Ishikawa (cell line): ENCODE data around the gene TSHB.

Experiments used
- CREB1 ChIP-seq: IDR thresholded peaks from 2 replicates; pipeline ENCODE4 v1.6.1; 2012; ENCODE audit warnings: low read depth
- EGR1 ChIP-seq: IDR thresholded peaks from 2 replicates; pipeline ENCODE4 v1.6.1; 2012
- EP300 ChIP-seq: IDR thresholded peaks from 2 replicates; pipeline ENCODE4 v1.6.1; 2012; ENCODE audit warnings: borderline replicate concordance
- FOXM1 ChIP-seq: IDR thresholded peaks from 2 replicates; pipeline ENCODE4 v1.6.1; 2012; ENCODE audit warnings: low read depth, borderline replicate concordance
- MAX ChIP-seq: IDR thresholded peaks from 2 replicates; pipeline ENCODE4 v1.6.1; 2012
- NFIC ChIP-seq: IDR thresholded peaks from 2 replicates; pipeline ENCODE4 v1.6.1; 2012
- USF1 ChIP-seq: IDR thresholded peaks from 2 replicates; pipeline ENCODE4 v1.6.1; 2012
- YY1 ChIP-seq: IDR thresholded peaks from 2 replicates; pipeline ENCODE4 v1.6.1; 2012; ENCODE audit warnings: low read depth
- TF ChIP-seq, protein P1 (sequence below): IDR thresholded peaks from 2 replicates; pipeline ENCODE4 v1.6.1; 2012; ENCODE audit warnings: low read depth, mild to moderate bottlenecking

DNA sequence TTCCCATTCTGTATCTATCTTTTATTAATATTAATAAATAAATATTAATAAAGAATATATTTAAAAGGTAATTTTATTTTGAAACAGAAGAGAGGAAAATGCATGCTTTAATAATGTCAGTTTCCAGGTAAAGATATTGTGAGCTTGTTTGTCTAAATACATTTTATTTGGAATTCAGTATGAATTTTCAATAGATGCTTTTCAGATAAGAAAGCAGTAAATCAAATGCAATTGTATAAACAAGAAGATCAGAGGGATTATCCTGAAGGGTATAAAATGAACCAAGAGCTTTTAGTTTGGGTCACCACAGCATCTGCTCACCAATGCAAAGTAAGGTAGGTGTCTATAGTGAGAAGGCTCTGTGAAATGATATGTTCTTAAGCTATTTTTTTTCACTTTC, at the start of gene TSHB:
- TF ChIP-seq MAX = no peak
- no peak for TF ChIP-seq CREB1
- TF ChIP-seq, protein P1, sequence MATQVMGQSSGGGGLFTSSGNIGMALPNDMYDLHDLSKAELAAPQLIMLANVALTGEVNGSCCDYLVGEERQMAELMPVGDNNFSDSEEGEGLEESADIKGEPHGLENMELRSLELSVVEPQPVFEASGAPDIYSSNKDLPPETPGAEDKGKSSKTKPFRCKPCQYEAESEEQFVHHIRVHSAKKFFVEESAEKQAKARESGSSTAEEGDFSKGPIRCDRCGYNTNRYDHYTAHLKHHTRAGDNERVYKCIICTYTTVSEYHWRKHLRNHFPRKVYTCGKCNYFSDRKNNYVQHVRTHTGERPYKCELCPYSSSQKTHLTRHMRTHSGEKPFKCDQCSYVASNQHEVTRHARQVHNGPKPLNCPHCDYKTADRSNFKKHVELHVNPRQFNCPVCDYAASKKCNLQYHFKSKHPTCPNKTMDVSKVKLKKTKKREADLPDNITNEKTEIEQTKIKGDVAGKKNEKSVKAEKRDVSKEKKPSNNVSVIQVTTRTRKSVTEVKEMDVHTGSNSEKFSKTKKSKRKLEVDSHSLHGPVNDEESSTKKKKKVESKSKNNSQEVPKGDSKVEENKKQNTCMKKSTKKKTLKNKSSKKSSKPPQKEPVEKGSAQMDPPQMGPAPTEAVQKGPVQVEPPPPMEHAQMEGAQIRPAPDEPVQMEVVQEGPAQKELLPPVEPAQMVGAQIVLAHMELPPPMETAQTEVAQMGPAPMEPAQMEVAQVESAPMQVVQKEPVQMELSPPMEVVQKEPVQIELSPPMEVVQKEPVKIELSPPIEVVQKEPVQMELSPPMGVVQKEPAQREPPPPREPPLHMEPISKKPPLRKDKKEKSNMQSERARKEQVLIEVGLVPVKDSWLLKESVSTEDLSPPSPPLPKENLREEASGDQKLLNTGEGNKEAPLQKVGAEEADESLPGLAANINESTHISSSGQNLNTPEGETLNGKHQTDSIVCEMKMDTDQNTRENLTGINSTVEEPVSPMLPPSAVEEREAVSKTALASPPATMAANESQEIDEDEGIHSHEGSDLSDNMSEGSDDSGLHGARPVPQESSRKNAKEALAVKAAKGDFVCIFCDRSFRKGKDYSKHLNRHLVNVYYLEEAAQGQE = no peak
- no peak for TF ChIP-seq NFIC
- no peak for TF ChIP-seq EGR1
- TF ChIP-seq YY1 = no peak
- no peak for TF ChIP-seq FOXM1
- no peak for TF ChIP-seq EP300
- no peak for TF ChIP-seq USF1
